ENCODE measurements around the gene ACSM3. TPM values are rescaled to one million over a fixed set of nuclear protein-coding genes. Genes with fewer than 3 reads are reported as not detected.

Gene ACSM3
- total RNA-seq, 4 donors from 2014 or later: 0.20 to 0.49 TPM; not detected in 2

DNA sequence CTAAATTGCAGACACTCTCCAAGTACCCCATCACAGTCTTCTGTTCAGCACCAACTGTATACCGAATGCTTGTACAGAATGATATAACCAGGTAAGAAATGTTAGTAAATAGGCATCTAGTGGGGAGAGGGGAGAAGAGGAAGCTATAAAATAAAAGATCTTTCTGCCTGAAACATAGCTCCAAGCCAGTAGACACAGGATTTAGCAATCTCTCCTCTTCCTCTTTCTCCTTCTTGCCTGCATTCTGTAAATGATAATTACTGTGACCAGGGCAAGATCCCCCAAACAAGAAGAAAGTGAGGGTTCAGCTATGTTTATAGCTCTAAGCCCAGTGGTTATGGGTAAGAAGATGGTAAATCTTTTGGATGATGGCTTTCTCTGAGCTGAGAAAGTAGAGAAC, 17.9 kb downstream of the ACSM3 start:
- H3K4me3 ChIP-seq: no peak overlapping the region
- no peaks in the 10 kb centered on the region for H3K4me1 ChIP-seq
- TF ChIP-seq, protein P1, sequence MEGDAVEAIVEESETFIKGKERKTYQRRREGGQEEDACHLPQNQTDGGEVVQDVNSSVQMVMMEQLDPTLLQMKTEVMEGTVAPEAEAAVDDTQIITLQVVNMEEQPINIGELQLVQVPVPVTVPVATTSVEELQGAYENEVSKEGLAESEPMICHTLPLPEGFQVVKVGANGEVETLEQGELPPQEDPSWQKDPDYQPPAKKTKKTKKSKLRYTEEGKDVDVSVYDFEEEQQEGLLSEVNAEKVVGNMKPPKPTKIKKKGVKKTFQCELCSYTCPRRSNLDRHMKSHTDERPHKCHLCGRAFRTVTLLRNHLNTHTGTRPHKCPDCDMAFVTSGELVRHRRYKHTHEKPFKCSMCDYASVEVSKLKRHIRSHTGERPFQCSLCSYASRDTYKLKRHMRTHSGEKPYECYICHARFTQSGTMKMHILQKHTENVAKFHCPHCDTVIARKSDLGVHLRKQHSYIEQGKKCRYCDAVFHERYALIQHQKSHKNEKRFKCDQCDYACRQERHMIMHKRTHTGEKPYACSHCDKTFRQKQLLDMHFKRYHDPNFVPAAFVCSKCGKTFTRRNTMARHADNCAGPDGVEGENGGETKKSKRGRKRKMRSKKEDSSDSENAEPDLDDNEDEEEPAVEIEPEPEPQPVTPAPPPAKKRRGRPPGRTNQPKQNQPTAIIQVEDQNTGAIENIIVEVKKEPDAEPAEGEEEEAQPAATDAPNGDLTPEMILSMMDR (IDR thresholded peaks at IDR 0.05 in 4 of 5, conservative IDR thresholded peaks at IDR 0.05 in 1 of 5): no peak
- TF ChIP-seq POLR2A (IDR thresholded peaks at IDR 0.05): no peak
- no peaks in the 10 kb centered on the region for H3K27me3 ChIP-seq
- intact Hi-C loops (cut with DNase I; ENCODE audit: low total_unique reads) (no loop called here), in situ Hi-C loops (cut with MboI; ENCODE audit: low sequenced_read_pairs in 4 of 4) (no loop called here)
- peaks cover 0 to 5% of the 10 kb centered on the region in 2 donors for H3K36me3 ChIP-seq
- H3K27ac ChIP-seq: no peak overlapping the region
- ATAC-seq (no peak), DNase-seq (no peak)
- no peaks in the 10 kb centered on the region for H3K9me3 ChIP-seq

DNA sequence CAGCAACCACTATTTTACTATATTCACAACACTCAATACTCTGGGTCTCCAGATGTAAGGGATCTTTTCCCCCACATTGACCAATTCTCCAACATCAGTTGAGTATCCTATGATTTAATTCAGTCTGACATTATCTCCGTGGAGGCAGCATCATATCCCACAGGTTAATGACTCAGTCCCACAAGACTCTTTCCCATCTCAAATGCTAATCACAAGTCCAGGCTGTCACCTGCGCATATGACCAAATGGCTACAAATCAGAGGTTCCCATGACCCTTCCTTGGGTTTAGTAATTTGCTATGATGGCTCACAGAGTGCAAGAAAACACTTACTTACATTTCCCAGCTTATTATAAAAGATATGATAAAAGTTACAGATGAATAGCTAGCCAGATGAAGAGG, 18.7 kb downstream of the ACSM3 start:
- TF ChIP-seq POLR2A (IDR thresholded peaks at IDR 0.05): no peak
- TF ChIP-seq, protein P1 (IDR thresholded peaks at IDR 0.05 in 4 of 5, conservative IDR thresholded peaks at IDR 0.05 in 1 of 5): no peak
- Histone ChIP-seq H3K27ac (no peak overlapping the region), H3K4me1 (no peaks in the 10 kb centered on the region), H3K9me3 (no peaks in the 10 kb centered on the region), H3K27me3 (no peaks in the 10 kb centered on the region), H3K4me3 (no peak overlapping the region), H3K36me3 (peaks cover 0 to 4% of the 10 kb centered on the region in 2 donors)
- DNase-seq: no peak
- intact Hi-C loops (cut with DNase I; ENCODE audit: low total_unique reads): no loop called here
- no peak for ATAC-seq
- in situ Hi-C loops (cut with MboI; ENCODE audit: low sequenced_read_pairs in 4 of 4): no loop called here

DNA sequence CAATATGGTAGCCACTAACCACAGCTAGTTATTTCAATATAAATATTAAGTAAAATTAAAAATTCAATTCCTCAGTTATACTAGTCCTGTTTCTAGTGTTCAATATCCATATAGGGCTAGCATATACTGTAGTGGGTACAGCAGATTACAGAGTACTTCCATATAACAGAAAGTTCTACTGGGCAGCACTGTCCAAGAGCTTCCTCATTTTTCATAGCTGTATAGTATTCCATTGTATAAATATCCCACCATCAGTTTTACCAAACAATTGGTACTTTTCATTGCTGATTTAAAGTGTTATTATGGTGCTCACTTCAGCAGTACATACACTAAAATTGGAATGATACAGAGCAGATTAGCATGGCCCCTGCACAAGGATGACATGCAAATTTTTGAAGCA, 20.4 kb downstream of the ACSM3 start:
- no peaks in the 10 kb centered on the region for H3K36me3 ChIP-seq
- H3K4me3 ChIP-seq: no peak overlapping the region
- TF ChIP-seq POLR2A (IDR thresholded peaks at IDR 0.05): no peak
- TF ChIP-seq, protein P1 (IDR thresholded peaks at IDR 0.05 in 4 of 5, conservative IDR thresholded peaks at IDR 0.05 in 1 of 5): no peak
- H3K9me3 ChIP-seq: no peaks in the 10 kb centered on the region
- in situ Hi-C loops (cut with MboI; ENCODE audit: low sequenced_read_pairs in 4 of 4) (no loop called here), intact Hi-C loops (cut with DNase I; ENCODE audit: low total_unique reads) (no loop called here)
- ATAC-seq: no peak
- H3K27me3 ChIP-seq: no peaks in the 10 kb centered on the region
- H3K27ac ChIP-seq: no peak overlapping the region
- no peaks in the 10 kb centered on the region for H3K4me1 ChIP-seq
- DNase-seq: no peak

DNA sequence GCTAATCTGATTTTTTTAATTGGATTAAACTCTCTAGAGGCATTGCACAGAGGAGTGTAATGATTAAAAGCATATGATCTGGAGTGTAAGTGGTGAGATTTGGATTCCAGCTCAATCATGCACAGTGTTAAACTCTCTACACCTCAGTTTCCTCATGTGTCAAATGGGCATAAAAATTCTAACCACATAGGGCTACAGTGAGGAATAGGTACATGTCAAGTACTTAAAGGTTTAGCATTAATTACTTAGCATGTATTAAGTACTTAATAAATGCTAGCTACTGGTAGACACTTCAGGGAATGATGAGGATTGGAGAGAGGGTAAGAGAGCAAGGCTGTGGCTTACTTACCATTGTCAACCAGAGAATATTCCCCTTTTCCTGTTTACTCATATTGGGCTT, 25.3 kb downstream of the ACSM3 start:
- intact Hi-C loops (cut with DNase I; ENCODE audit: low total_unique reads) (no loop called here), in situ Hi-C loops (cut with MboI; ENCODE audit: low sequenced_read_pairs in 4 of 4) (no loop called here)
- H3K36me3 ChIP-seq: no peaks in the 10 kb centered on the region
- no peak for TF ChIP-seq POLR2A (IDR thresholded peaks at IDR 0.05)
- TF ChIP-seq, protein P1 (IDR thresholded peaks at IDR 0.05 in 4 of 5, conservative IDR thresholded peaks at IDR 0.05 in 1 of 5): no peak
- no peak overlapping the region for H3K4me3 ChIP-seq
- ATAC-seq (no peak), DNase-seq (no peak)
- no peaks in the 10 kb centered on the region for H3K4me1 ChIP-seq
- H3K27ac ChIP-seq: no peak overlapping the region
- no peaks in the 10 kb centered on the region for H3K27me3 ChIP-seq
- no peaks in the 10 kb centered on the region for H3K9me3 ChIP-seq

DNA sequence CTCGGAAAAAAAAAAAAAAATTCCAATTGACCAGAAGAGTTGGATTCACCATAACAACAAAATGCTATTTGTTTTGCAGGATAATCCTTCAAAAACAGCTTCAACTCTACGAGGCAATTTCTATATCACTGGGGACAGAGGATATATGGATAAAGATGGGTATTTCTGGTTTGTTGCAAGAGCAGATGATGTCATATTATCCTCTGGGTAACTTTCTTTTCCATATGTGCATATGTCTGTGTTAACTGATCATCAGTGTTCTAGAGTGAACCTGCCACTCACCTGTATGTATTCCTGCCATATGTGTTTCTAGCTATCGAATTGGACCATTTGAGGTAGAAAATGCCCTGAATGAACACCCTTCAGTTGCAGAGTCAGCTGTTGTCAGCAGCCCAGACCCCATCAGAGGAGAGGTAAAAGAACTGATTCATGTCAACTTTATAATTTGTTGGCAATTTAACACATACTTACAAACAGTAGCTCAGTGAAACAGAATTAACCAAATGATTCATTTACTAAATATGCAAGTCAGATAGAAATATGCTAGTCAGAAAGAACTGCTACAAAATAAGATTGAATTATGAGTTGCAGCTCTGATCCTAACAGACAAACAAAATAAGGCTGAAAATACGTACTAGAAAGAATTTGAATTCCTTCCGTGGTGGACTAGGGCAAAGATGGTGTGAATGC, 28.3 kb downstream of the ACSM3 start:
- ATAC-seq (no peak), DNase-seq (no peak)
- in situ Hi-C loops (cut with MboI; ENCODE audit: low sequenced_read_pairs in 4 of 4) (no loop called here), intact Hi-C loops (cut with DNase I; ENCODE audit: low total_unique reads) (no loop called here)
- H3K36me3 ChIP-seq: peaks cover 0 to 11% of the 10 kb centered on the region in 2 donors
- no peaks in the 10 kb centered on the region for H3K4me1 ChIP-seq
- no peak overlapping the region for H3K4me3 ChIP-seq
- no peak overlapping the region for H3K27ac ChIP-seq
- no peaks in the 10 kb centered on the region for H3K9me3 ChIP-seq
- no peaks in the 10 kb centered on the region for H3K27me3 ChIP-seq
- TF ChIP-seq, protein P1 (IDR thresholded peaks at IDR 0.05 in 4 of 5, conservative IDR thresholded peaks at IDR 0.05 in 1 of 5): no peak
- TF ChIP-seq POLR2A (IDR thresholded peaks at IDR 0.05): no peak
